HUES6 (cell line): ENCODE results near the gene ATF5.

Experiments used
- H3K27ac ChIP-seq: 2 replicates; pipeline ENCODE4 v1.7.0; 2013; ENCODE audit warnings: low read depth, mild to moderate bottlenecking, low read length, inconsistent platforms
- H3K27me3 ChIP-seq: 2 replicates; pipeline ENCODE4 v1.6.1; 2013; ENCODE audit warnings: low read length; ENCODE audit not compliant: control insufficient read depth, insufficient read depth
- H3K36me3 ChIP-seq: 2 replicates; pipeline ENCODE4 v1.6.1; 2013; ENCODE audit warnings: low read length; ENCODE audit not compliant: control insufficient read depth, insufficient read depth
- H3K4me1 ChIP-seq: 2 replicates; pipeline ENCODE4 v1.6.1; 2013; ENCODE audit warnings: low read length; ENCODE audit not compliant: control insufficient read depth, insufficient read depth
- H3K4me3 ChIP-seq: 2 replicates; pipeline ENCODE4 v1.5.1; 2013; ENCODE audit warnings: low read depth, low read length
- H3K9ac ChIP-seq: one replicate; pipeline ENCODE4 v1.6.1; 2013; ENCODE audit warnings: mild to moderate bottlenecking, low read length
- H3K9me3 ChIP-seq: 2 replicates; pipeline ENCODE4 v1.6.1; 2013; ENCODE audit warnings: low read depth, low read length; ENCODE audit not compliant: control insufficient read depth, insufficient read depth

The ATF5 gene

DNA sequence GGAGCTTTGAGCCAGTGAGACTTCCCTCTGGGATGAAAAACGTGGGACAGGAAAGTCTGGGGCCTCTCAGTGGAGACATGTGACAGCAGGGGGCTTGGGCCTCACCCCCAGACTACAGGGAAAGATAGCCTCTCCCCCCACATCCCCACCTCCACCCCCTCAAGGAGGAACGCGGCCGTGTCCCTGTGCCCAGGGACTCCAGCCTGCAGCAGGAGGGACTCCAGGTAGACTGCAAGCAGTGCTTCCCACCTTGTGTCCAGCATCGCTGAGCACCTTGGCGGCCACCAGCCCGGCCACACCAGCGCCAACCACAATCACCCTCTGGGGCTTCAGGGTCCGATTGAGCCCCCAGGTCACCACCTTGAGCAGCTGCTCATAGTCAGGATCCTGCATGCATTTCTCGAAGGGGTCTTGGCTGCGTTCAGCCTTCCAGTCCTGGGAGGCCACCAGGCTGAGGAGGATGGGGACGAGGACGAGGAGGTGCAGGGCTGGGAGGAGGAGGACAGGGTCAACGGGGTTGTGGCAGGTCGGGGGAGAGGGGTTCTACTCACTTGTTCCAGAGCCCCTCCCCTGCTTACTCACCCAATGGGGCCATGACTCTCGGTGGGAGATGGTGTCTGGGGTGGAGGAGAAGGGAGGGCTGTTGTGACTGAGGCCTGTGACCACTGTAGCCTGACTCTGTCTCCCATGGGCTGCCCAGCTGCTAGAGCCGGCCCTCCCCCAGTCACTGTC, 33.3 kb upstream of the ATF5 start:
- no peak overlapping the region for H3K9ac ChIP-seq
- peaks cover 15% of the 10 kb centered on the region for H3K27me3 ChIP-seq
- no peak overlapping the region for H3K27ac ChIP-seq
- no peaks in the 10 kb centered on the region for H3K36me3 ChIP-seq
- no peaks in the 10 kb centered on the region for H3K9me3 ChIP-seq
- H3K4me3 ChIP-seq, result no peak overlapping the region
- peaks cover 12% of the 10 kb centered on the region; the same call in 1 of the 2 replicates for H3K4me1 ChIP-seq

DNA sequence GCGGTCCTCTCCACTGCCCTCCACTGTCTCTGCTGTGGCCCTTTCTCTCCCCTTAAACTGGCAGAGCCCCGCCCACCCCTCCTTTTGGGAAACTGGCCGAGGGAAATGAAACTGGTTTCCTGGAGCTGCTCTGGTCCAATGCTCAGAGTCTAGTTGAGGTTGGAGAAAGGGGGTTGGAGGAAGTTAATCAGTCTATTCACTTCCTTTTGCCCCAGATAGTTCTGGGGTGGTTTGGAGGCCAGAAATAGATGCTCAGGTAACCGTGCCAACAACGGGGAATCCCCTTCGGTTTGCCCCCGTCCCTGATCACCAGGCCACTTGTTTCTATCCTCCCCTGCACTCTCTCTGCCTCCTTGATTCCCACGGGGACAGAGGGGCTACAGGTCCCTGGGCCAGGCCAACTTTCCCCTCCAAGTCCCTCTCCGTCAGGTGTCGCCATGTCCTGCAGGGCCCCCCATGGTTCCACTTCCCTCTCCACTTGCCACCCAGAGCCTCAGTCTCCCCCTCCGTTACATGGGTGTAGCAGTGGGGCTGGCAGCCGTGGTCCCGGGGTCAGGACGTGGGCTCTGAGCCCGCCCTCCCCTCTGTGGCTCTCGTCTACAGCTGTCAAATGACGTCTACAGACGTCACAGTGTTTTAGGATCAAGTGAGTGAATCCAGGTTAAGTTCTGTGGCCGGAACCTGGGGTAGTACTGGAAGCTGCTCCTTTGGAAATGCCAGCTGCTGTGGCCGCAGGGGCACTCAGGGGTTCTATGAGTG, 32.0 kb upstream of the ATF5 start, which contains the start of gene IL4I1:
IL4I1 (minus strand) TSS at position 25 of the 759 bp plus-strand sequence. CDS start 727 bp downstream, outside the sequence.
- H3K27ac ChIP-seq, result no peak within 1 kb of the TSS
- H3K4me1 ChIP-seq, result peaks cover 8% of the 10 kb centered on the region; the same call in 1 of the 2 replicates
- H3K36me3 ChIP-seq, result no peaks in the 10 kb centered on the region
- H3K9me3 ChIP-seq, result no peaks in the 10 kb centered on the region
- peaks cover 12% of the 10 kb centered on the region for H3K27me3 ChIP-seq
- H3K9ac ChIP-seq, result peak within 1 kb of the TSS; percentile 26
- no peak within 1 kb of the TSS for H3K4me3 ChIP-seq

DNA sequence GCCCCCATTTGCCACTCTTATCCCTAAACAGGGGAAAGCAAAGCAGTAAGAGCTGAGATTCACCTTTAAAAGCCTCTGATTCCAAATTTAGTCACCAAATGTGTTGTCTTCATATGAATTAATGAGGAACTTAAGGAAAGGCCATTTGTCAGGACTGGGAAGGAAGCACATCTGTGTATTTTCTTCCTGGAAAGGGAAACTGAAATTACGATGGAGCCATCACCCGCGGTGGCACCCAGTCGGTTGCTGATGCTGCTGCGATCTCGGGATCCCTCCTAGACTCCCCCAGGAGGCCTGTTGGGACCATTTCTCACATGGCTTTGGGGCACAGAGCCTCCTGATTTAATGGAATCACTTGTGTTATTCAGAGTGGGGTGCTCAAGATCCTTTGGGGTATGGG, 24.9 kb upstream of the ATF5 start:
- H3K9me3 ChIP-seq, result no peaks in the 10 kb centered on the region
- no peak overlapping the region for H3K27ac ChIP-seq
- no peaks in the 10 kb centered on the region for H3K27me3 ChIP-seq
- no peak overlapping the region for H3K9ac ChIP-seq
- H3K36me3 ChIP-seq, result peaks cover 24% of the 10 kb centered on the region
- no peak overlapping the region for H3K4me3 ChIP-seq
- no peaks in the 10 kb centered on the region; the same call in 1 of the 2 replicates for H3K4me1 ChIP-seq

DNA sequence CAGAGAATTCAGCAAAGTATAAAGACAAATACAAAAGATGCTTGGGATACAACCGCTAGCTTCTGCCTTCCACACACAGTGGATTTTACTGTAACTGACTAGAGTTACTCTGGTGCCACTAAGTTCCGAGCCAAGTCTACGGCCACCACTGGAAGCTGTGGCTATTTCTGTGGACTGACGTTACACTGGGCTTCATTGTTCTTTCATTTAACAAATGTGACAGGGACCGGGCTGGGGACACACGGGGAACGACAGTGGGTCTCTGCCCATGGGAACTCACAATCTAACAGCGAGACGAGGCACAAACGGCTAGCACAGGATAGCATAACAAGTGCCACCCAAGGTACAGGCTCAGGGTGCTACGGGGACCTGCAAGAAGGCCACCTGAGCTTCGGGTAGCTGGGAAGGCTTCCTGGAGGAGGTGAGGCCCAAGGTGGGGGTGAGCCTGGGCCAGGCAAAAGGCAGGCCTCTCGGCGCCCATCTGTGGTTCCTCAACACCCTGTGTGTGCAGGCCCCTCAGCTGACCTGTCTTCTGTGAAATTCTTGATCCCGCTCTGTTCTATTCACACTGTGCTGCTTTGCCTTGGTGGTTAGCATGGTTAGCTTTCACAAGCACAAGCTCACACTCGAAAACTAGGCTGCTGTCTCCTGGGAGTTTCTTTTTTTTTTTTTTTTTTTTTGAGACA, 22.0 kb upstream of the ATF5 start:
- Histone ChIP-seq H3K27me3 (no peaks in the 10 kb centered on the region), H3K4me3 (no peak overlapping the region), H3K4me1 (no peaks in the 10 kb centered on the region; the same call in 1 of the 2 replicates), H3K9ac (no peak overlapping the region), H3K27ac (no peak overlapping the region), H3K9me3 (no peaks in the 10 kb centered on the region), H3K36me3 (peaks cover 48% of the 10 kb centered on the region)

DNA sequence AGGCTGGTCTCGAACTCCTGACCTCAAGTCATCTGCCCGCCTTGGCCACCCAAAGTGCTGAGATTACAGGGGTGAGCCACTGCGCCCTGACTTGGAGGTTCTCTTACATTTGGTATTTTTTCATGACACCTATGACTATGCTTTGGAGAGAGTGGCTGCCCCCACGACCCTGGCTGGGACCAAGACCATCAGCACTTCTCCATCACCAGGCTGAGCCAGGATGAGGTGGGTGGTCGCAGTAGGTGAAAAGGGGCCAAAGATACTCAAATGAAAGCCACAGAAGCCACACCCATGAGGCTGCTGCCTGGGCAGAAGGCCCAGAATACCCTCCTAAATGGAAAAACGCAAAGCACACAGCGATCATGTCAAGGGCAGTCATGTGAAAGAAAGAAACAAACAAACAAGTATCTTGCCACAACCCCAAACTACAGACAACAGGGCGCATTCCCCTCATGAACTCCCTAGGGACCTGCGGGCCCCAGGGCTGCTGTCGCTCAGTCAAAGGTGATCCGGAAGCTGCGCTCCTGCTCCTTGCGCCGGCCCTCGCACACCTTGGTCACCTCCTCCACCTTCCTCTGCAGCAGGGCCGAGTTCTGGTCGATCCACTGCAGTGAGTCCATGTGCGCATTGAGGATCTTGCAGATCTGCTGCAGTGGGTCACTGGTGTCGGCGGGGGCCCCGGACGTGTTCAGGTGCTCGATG, 21.1 kb upstream of the ATF5 start:
- Histone ChIP-seq H3K4me1 (no peaks in the 10 kb centered on the region; the same call in 1 of the 2 replicates), H3K27ac (no peak overlapping the region), H3K4me3 (no peak overlapping the region), H3K9me3 (no peaks in the 10 kb centered on the region), H3K9ac (no peak overlapping the region), H3K27me3 (no peaks in the 10 kb centered on the region), H3K36me3 (peaks cover 55% of the 10 kb centered on the region)

DNA sequence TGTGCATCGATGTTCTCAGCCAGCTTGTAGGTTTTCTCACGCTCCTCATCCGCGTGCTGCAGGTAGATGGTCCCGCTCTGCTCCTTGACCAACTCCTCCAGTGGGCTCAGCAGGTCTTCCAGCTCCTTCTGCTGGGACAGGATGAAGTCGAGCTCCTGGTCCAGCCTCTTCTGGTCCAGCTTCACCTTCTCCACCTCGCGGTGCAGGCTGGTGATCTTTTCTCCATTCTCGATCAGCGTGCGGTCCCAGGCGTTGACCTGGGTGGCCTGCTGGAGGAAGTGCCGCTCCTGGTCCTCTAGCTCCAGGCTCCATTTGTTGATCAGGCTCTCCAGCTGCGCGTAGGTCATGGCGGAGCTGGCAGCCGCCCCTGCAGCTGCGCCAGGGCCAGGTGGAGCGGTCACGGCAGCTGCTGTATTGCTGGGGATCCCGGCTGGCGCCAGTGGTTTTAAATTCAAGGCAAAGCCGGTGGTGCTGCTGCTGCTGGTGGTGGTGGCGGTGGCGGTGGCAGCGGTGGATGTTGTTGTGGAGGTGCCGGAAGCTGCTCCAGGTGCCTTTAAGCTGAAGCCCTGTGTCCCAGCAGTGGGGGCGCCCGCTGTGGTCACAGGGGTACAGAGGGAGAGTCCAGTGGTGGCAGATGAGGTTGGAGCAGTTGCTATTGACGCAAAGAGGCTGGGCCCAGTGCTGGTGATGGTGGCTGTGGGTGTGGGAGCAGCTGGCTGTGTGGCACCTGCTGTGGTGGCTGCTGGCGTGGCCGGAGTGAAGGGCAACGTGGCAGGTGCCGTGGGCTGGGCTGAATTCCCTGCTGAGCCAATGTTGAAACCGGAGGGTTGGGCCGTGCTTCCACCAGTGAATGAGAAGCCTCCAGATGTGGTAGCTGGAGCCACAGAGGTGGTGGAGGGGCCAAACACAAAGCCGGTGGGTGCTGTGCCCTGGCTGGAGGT, 20.3 kb upstream of the ATF5 start:
- Histone ChIP-seq H3K9ac (no peak overlapping the region), H3K9me3 (no peaks in the 10 kb centered on the region), H3K27me3 (no peaks in the 10 kb centered on the region), H3K27ac (no peak overlapping the region), H3K4me1 (no peaks in the 10 kb centered on the region; the same call in 1 of the 2 replicates), H3K4me3 (no peak overlapping the region), H3K36me3 (peaks cover 63% of the 10 kb centered on the region)

DNA sequence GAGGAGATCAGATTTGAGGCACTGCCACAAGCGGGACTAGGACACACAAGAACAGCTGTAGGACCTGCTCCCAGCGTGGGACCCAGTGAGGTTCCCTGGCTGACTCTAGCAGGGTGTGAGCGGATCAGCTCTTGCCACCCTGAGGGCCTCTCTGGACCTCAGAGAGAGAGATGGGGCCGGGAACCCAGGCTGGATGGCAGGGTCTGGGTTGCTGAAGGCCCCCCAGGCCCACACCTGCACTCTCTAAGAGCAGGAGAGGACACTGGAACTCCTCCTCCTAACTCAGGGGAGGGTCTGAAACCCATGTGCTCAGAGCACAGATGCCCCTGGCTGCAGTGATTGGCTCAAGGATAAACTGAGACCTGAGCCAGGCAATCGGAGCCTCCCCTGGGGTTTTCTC, 18.8 kb upstream of the ATF5 start:
- no peak overlapping the region for H3K4me3 ChIP-seq
- no peak overlapping the region for H3K9ac ChIP-seq
- no peaks in the 10 kb centered on the region; the same call in 1 of the 2 replicates for H3K4me1 ChIP-seq
- peaks cover 76% of the 10 kb centered on the region for H3K36me3 ChIP-seq
- no peaks in the 10 kb centered on the region for H3K27me3 ChIP-seq
- H3K27ac ChIP-seq, result no peak overlapping the region
- H3K9me3 ChIP-seq, result 0 out of 2 replicates have a peak, but pooled peaks cover under 1% of the 10 kb centered on the region

DNA sequence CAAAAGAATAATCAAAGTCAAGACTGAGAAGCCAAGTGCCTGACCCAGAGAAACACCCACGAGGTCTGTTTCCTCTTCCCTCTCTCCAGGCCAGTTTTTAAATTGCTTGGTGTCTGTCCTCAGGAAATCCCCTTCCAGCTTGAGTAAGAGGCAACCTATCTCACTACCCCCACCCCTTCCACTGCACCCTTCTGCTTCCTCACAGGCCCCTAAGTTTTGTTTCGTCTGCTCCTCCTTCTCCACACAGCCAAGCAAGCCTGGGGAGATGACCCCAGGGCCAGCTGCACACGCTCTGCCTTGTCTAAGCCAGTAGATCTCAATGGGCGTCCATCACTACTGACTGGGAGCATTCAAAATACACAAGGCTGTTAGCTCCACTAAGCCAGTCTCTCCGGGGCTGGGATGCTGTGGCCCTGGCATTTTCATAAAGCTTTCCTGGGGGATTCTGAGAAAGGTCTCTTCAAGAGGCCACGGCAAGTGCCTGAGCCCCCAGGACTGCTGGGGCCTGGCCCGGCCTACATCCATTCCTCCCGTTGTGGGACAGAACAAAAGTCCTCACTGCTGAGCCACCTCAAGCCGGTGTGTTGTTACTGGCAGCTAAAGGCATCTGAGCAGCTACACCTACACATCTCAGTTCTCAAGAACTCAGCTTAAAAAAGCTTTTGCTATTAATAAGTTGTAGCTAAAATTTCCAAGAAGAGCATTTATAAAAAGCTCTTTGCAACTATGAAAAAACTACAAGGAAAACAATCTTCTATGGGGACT, 17.4 kb upstream of the ATF5 start:
- Histone ChIP-seq H3K9me3 (peaks cover 7% of the 10 kb centered on the region; the same call in 1 of the 2 replicates), H3K27me3 (no peaks in the 10 kb centered on the region), H3K36me3 (peaks cover 86% of the 10 kb centered on the region), H3K4me1 (no peaks in the 10 kb centered on the region; the same call in 1 of the 2 replicates), H3K4me3 (no peak overlapping the region), H3K27ac (no peak overlapping the region), H3K9ac (no peak overlapping the region)

DNA sequence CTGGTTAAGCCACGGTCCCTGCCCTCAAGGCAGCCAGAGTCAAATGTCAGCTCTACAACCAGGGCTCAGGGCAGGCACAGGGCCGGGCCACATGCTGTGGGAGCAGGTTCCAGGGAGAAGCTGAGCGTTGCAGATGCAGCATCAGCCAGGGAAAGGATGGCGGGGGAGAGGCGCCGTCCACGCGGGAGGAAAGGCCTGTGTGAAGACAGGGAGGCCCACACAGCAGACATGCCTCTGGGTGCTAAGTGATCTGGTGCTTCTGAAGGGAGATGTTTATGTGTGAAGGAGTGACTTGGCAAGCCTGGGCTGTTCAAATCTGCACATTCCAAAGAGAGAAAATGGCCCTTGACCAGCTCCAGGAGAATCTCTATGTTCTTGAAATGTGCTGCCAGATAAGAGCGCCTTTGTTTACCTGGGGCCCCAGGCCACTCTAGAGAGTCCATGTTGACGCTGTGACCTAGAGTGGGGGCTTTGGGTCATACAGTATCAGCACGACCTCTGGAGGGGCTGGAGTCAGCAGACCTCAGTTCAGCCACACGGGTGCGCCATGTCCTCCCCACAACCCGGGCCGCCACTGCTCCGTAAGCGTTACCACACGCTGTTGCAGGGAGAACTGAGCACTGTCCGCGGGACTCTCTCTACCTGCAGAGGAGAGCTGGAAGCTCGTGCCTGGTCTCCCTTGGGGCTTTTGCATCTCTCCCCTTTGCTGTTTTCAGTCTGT, 15.9 kb upstream of the ATF5 start:
- Histone ChIP-seq H3K4me3 (no peak overlapping the region), H3K9ac (no peak overlapping the region), H3K9me3 (peaks cover 7% of the 10 kb centered on the region; the same call in 1 of the 2 replicates), H3K4me1 (peaks cover 3% of the 10 kb centered on the region; the same call in 1 of the 2 replicates), H3K36me3 (peaks cover 86% of the 10 kb centered on the region), H3K27ac (no peak overlapping the region), H3K27me3 (no peaks in the 10 kb centered on the region)
